Vagina (tissue), 2 donors: ENCODE data around the gene DCUN1D2.

Source experiments
- POLR2A ChIP-seq, 2 donors: fragments of 450-650 bp; IDR thresholded peaks; one replicate each; pipeline ENCODE4 v1.6.1; 2017; ENCODE audit warnings: antibody characterized with exemption in 2 of 2, mild to moderate bottlenecking in 2 of 2, moderate library complexity in 2 of 2
- POLR2AphosphoS5 ChIP-seq, 2 donors: sonication (generic); formaldehyde crosslinking; IDR thresholded peaks; one replicate each; pipeline ENCODE4 v1.9.0; 2017; ENCODE audit warnings: antibody characterized with exemption in 2 of 2, mild to moderate bottlenecking in 2 of 2, low read depth in 1 of 2; ENCODE audit not compliant: insufficient read depth in 1 of 2
- TF ChIP-seq, protein P1 (sequence below), 3 experiments: fragments of 450-650 bp in 2 of 3; fragments of 200-600 bp in 1 of 3; sonication (generic) in 1 of 3; IDR thresholded peaks; one replicate each; pipeline ENCODE4 v1.5.1; 2017 to 2019; ENCODE audit warnings: antibody characterized with exemption in 3 of 3, mild to moderate bottlenecking in 2 of 3, moderate library complexity in 2 of 3

GRCh38 chr13:113502686-113503085, 12.2 kb upstream of the DCUN1D2 start:
- TF ChIP-seq, protein P1, sequence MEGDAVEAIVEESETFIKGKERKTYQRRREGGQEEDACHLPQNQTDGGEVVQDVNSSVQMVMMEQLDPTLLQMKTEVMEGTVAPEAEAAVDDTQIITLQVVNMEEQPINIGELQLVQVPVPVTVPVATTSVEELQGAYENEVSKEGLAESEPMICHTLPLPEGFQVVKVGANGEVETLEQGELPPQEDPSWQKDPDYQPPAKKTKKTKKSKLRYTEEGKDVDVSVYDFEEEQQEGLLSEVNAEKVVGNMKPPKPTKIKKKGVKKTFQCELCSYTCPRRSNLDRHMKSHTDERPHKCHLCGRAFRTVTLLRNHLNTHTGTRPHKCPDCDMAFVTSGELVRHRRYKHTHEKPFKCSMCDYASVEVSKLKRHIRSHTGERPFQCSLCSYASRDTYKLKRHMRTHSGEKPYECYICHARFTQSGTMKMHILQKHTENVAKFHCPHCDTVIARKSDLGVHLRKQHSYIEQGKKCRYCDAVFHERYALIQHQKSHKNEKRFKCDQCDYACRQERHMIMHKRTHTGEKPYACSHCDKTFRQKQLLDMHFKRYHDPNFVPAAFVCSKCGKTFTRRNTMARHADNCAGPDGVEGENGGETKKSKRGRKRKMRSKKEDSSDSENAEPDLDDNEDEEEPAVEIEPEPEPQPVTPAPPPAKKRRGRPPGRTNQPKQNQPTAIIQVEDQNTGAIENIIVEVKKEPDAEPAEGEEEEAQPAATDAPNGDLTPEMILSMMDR (IDR thresholded peaks at IDR 0.05), result no peak
- TF ChIP-seq POLR2A (IDR thresholded peaks at IDR 0.05), result no peak
- no peak for TF ChIP-seq POLR2AphosphoS5 (IDR thresholded peaks at IDR 0.05; ENCODE audit: insufficient read depth in 1 of 2, low read depth in 1 of 2)
